HG02938 (cell line): ENCODE measurements around the gene SCYGR3.

Experiments
- ATAC-seq: cut with Tn5 transposase; IDR thresholded peaks from one replicate; pipeline ENCODE4 v1.9.1; 2021; ENCODE audit warnings: mild to moderate bottlenecking, moderate library complexity; ENCODE audit not compliant: unreplicated experiment

SCYGR3 gene

DNA sequence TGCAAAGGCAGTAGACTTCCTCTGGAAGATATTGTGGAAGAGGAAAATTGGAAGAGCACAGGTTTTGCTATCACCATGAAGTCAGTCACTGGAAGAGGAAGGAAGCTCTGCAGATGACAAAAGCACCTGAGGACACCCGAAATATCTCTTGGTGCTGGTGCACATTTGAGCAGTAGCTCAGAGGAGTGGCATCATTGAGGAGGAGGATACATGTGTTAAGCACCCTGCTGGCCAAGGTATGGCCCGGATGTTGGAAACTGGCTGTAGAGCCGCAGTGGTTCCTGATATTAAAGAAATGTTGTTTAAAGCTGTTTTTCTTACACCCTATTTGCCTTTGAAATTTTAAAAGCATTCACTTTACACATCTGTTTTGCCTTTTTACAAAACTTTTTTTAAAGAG is 48.6 kb downstream of the SCYGR3 start:
- no peak for ATAC-seq

DNA sequence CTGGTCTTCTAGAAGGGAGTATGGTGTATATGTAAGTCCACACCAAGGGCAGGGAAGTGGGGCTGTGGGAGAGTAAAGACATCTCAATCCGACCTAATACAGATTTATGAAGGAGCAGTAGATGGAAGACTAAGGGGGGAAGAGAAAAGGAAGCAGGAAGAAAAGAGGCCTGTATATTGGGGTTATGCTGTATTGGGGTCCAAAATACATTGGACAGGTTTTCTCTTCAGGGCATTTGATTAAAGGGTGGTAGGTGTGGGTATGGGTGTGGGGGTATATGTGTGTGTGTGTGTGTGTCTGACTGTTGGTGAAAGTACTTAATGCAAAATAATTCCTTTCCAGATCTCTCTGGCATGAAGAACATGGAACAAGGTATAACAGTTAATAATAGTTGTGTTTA is 49.6 kb downstream of the SCYGR3 start:
- ATAC-seq: no peak
